Astrocyte (in vitro differentiated cells and primary cell): Measurements from ENCODE around the gene UST.

Experiments
- CTCF ChIP-seq: IDR thresholded peaks from 2 replicates; pipeline ENCODE4 v1.5.1; 2011; ENCODE audit warnings: low read depth, mild to moderate bottlenecking, inconsistent platforms, low read length, moderate library complexity; ENCODE audit not compliant: insufficient read depth
- EZH2 ChIP-seq: IDR thresholded peaks from 2 replicates; pipeline ENCODE4 v1.6.1; 2012; ENCODE audit warnings: mild to moderate bottlenecking, low read length, inconsistent platforms; ENCODE audit not compliant: insufficient read depth

GRCh38 chr6:148737806-148738205 is 9.0 kb upstream of the UST start:
- no peak for TF ChIP-seq CTCF
- TF ChIP-seq EZH2, result no peak
